CD4-positive, alpha-beta T cell (primary cell): ENCODE measurements around the gene CD37. TPM values are rescaled to one million over a fixed set of nuclear protein-coding genes. Genes with fewer than 3 reads are reported as not detected.

ENCODE experiments used
- ATAC-seq: fragments of 200-7000 bp; cut with Tn5 transposase; one replicate; pipeline ENCODE4 v1.10.0; 2022; ENCODE audit warnings: mild to moderate bottlenecking; ENCODE audit not compliant: poor library complexity
- CTCF ChIA-PET: fragments of 350-600 bp; sonication (Branson Sonifier 250); formaldehyde crosslinking; loops from one replicate; lab custom pipeline; 2021; ENCODE audit warnings: antibody characterized with exemption, inconsistent platforms; lab: Charles Lee
- POLR2A ChIA-PET: fragments of 350-600 bp; sonication (Branson Sonifier 250); formaldehyde crosslinking; loops from one replicate; lab custom pipeline; 2021; ENCODE audit warnings: antibody characterized with exemption, inconsistent platforms; lab: Charles Lee
- DNase-seq, 14 experiments: peaks; one replicate each; pipeline ENCODE4 v3.0.0-alpha.2; 2013 to 2020; ENCODE audit warnings: mixed read lengths in 2 of 14
- H3K27ac ChIP-seq, 2 donors: one replicate each; pipeline versions ENCODE4 v1.5.1 to v1.7.0; 2013; ENCODE audit warnings: low read length in 2 of 2, low read depth in 1 of 2, mild to moderate bottlenecking in 1 of 2
- H3K27me3 ChIP-seq, 2 experiments: 1 replicate in 1 of 2; 2 replicates in 1 of 2; pipeline versions ENCODE4 v1.6.1 to v1.7.0; 2013; ENCODE audit warnings: low read length in 2 of 2, control low read depth in 1 of 2, mild to moderate bottlenecking in 1 of 2, moderate library complexity in 1 of 2; ENCODE audit not compliant: insufficient read depth in 2 of 2, control insufficient read depth in 1 of 2
- H3K36me3 ChIP-seq: one replicate; pipeline ENCODE4 v1.6.1; 2013; ENCODE audit warnings: low read length, control low read depth; ENCODE audit not compliant: insufficient read depth
- H3K4me1 ChIP-seq: one replicate; pipeline ENCODE4 v1.6.1; 2013; ENCODE audit warnings: low read length, control low read depth; ENCODE audit not compliant: insufficient read depth
- H3K4me3 ChIP-seq: one replicate; pipeline ENCODE4 v1.5.1; 2013; ENCODE audit warnings: mild to moderate bottlenecking, low read length, moderate library complexity
- H3K9me3 ChIP-seq, 2 experiments: 1 replicate in 1 of 2; 2 replicates in 1 of 2; pipeline versions ENCODE4 v1.6.1 to v1.7.0; 2013; ENCODE audit warnings: low read length in 2 of 2, mild to moderate bottlenecking in 2 of 2, control low read depth in 1 of 2, moderate library complexity in 1 of 2; ENCODE audit not compliant: control insufficient read depth in 1 of 2, insufficient read depth in 1 of 2
- H3K27ac Mint-ChIP-seq: one replicate; pipeline ENCODE4 v1.8.0; 2020; ENCODE audit warnings: mixed read lengths
- H3K27me3 Mint-ChIP-seq: one replicate; pipeline ENCODE4 v1.8.0; 2021; ENCODE audit warnings: mixed read lengths
- H3K36me3 Mint-ChIP-seq: one replicate; pipeline ENCODE4 v1.8.0; 2021; ENCODE audit warnings: low read depth, mixed read lengths
- H3K4me1 Mint-ChIP-seq: one replicate; pipeline ENCODE4 v1.8.0; 2021; ENCODE audit warnings: low read depth, mixed read lengths
- H3K4me3 Mint-ChIP-seq: one replicate; pipeline ENCODE4 v1.8.0; 2020; ENCODE audit warnings: mild to moderate bottlenecking, mixed read lengths
- H3K9me3 Mint-ChIP-seq: one replicate; pipeline ENCODE4 v1.8.0; 2020; ENCODE audit warnings: mixed read lengths
- intact Hi-C, 2 experiments: fragments of 100-400 bp; cut with DNase I in 1 of 2; cut with micrococcal nuclease in 1 of 2; formaldehyde crosslinking; loops; one replicate each; pipeline versions ENCODE4 v1.15.1 to v1.9.0; 2023 to 2025; cut with DNase I, micrococcal nuclease
- total RNA-seq, 174 experiments: library from RNA in 2 of 174; stranded (reverse) in 2 of 174; gene quantifications; one replicate each; pipeline ENCODE4 v1.2.3 and lab custom pipeline; 2021 to 2026
- TF ChIP-seq, protein P1 (sequence below): fragments of 200-600 bp; IDR thresholded peaks from one replicate; pipeline ENCODE4 v1.8.0; 2022; ENCODE audit warnings: antibody characterized with exemption, mild to moderate bottlenecking

The CD37 gene
- total RNA-seq, 2 experiments from 2014 or later: 329 to 350 TPM

DNA sequence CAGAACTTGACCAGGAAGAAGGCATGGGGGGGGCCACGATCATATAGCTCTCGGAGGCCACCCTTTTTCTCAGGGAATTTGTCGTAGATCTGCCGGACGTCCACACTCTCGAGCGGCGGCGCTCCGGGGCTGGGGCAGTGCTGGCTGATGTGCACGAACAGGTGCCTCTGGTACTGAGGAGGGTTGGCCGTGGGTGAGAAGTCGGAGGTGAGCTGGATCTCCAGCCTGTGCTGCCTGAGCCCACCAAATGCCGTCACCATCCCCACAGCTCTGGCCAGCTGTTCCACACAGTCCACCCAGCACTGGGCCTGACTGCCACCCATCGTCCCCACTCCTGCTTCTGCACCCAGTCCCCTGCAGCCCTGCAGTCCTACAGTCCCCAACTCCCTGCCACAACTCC lies 12.0 kb downstream of the CD37 start:
- Histone ChIP-seq H3K4me3 (no peak overlapping the region), H3K4me1 (peaks cover 2% of the 10 kb centered on the region), H3K9me3 (no peaks in the 10 kb centered on the region), H3K27me3 (no peaks in the 10 kb centered on the region), H3K36me3 (no peaks in the 10 kb centered on the region), H3K27ac (no peak overlapping the region)
- ATAC-seq (no peak), DNase-seq (no peak)
- TF ChIP-seq, protein P1, sequence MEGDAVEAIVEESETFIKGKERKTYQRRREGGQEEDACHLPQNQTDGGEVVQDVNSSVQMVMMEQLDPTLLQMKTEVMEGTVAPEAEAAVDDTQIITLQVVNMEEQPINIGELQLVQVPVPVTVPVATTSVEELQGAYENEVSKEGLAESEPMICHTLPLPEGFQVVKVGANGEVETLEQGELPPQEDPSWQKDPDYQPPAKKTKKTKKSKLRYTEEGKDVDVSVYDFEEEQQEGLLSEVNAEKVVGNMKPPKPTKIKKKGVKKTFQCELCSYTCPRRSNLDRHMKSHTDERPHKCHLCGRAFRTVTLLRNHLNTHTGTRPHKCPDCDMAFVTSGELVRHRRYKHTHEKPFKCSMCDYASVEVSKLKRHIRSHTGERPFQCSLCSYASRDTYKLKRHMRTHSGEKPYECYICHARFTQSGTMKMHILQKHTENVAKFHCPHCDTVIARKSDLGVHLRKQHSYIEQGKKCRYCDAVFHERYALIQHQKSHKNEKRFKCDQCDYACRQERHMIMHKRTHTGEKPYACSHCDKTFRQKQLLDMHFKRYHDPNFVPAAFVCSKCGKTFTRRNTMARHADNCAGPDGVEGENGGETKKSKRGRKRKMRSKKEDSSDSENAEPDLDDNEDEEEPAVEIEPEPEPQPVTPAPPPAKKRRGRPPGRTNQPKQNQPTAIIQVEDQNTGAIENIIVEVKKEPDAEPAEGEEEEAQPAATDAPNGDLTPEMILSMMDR: no peak
- H3K4me3 Mint-ChIP-seq: no peak overlapping the region
- H3K4me1 Mint-ChIP-seq: no peaks in the 10 kb centered on the region
- CTCF ChIA-PET: no interaction called here
- no peaks in the 10 kb centered on the region for H3K9me3 Mint-ChIP-seq
- H3K27me3 Mint-ChIP-seq: no peaks in the 10 kb centered on the region
- no peaks in the 10 kb centered on the region for H3K36me3 Mint-ChIP-seq
- H3K27ac Mint-ChIP-seq: no peak overlapping the region
- intact Hi-C loops: no loop called here
- POLR2A ChIA-PET: interaction anchor here (0.6 kb wide), 1 partner anchor 33 kb away, joined by 5 read pairs; no protein-coding TSS in a partner anchor

DNA sequence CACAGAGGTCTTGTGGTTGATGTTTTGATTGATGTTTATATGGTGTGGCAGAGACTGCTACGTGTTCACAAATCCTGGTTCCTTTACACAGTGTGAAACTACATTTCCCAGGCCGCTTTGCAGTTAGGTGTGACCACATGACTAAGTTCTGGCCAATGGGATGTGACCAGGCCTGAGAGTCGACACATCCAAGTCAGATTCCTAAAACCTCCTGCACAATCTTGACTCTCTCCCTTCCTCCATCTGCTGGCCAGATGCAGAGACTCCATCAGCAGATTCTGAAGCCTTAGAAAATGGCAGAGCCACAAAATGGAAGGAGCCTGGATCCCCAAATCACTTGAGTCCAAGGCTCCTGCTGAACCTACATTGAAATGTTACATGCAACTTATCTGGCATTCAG lies 12.6 kb downstream of the CD37 start:
- DNase-seq: peak in 2 of 14 experiments; percentile 37 to 49
- Mint-ChIP-seq H3K4me1 (no peaks in the 10 kb centered on the region), H3K4me3 (no peak overlapping the region), H3K27me3 (no peaks in the 10 kb centered on the region), H3K36me3 (no peaks in the 10 kb centered on the region), H3K27ac (no peak overlapping the region), H3K9me3 (no peaks in the 10 kb centered on the region)
- intact Hi-C loops: no loop called here
- ATAC-seq: peak; percentile 73
- Histone ChIP-seq H3K27ac (no peak overlapping the region), H3K27me3 (no peaks in the 10 kb centered on the region), H3K4me1 (peaks cover 2% of the 10 kb centered on the region), H3K4me3 (no peak overlapping the region), H3K9me3 (no peaks in the 10 kb centered on the region), H3K36me3 (no peaks in the 10 kb centered on the region)
- ChIA-PET CTCF (no interaction called here), POLR2A (no interaction called here)
- TF ChIP-seq, protein P1: no peak

DNA sequence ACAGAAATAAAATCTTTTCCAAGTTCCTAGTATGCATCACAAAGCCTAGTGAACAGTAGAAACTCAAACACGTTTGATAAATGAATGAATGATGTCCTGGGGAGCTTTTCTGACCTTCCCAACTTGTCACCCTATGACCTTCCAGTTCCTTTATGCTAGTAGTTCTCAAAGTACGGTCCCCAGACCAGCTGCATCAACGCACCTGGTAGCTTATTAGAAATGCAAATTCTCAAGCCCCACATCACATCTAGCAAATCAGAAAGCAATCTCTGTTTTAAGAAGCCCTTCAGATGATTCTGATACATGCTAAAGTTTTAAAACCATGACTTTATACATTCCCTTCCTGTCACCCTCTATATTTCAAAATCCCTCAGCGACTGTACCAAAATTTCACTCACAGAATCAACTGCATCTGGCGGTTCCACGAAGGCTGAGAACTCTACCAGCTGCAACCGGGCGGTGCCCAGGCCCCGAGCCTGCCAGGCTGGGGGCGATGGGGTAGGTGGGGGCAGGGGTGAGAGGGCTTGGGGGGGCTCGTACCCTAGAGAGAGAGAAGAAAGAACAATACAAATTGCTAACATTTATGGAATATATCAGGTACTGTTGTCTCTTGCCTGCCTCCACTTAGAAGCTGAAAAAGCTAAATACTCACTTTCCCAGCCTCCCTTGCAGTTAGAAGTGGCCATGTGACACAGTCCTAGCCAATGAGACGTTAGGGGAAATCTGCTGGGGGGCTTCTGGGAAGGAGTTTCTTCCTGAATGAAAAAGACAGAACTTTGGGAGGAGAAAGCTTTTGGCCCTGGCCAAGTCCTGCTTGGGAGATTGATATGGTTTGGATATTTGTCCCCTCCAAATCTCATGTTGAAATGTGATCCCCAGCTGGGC lies 13.3 kb downstream of the CD37 start:
- CTCF ChIA-PET: no interaction called here
- intact Hi-C loops: no loop called here

More for the DNA sequence above, 13.3 kb downstream of the CD37 start:
- Histone ChIP-seq H3K27me3 (no peaks in the 10 kb centered on the region), H3K9me3 (no peaks in the 10 kb centered on the region), H3K4me1 (peaks cover 2% of the 10 kb centered on the region), H3K27ac (no peak overlapping the region), H3K36me3 (no peaks in the 10 kb centered on the region), H3K4me3 (no peak overlapping the region)
- POLR2A ChIA-PET: no interaction called here
- TF ChIP-seq, protein P1: no peak
- H3K9me3 Mint-ChIP-seq: no peaks in the 10 kb centered on the region
- ATAC-seq (no peak), DNase-seq (no peak)
- no peaks in the 10 kb centered on the region for H3K4me1 Mint-ChIP-seq
- H3K27me3 Mint-ChIP-seq: peaks cover 4% of the 10 kb centered on the region
- no peak overlapping the region for H3K27ac Mint-ChIP-seq
- H3K4me3 Mint-ChIP-seq: no peak overlapping the region
- no peaks in the 10 kb centered on the region for H3K36me3 Mint-ChIP-seq
